Tibial nerve (tissue), 4 donors: ENCODE measurements around the gene RHOD.

Experiments
- CTCF ChIP-seq, 5 experiments: fragments of 200-600 bp in 3 of 5; fragments of 450-650 bp in 2 of 5; sonication (generic) in 3 of 5; IDR thresholded peaks; one replicate each; pipeline ENCODE4 v1.5.1; 2016 to 2019; ENCODE audit warnings: antibody characterized with exemption in 5 of 5, mild to moderate bottlenecking in 3 of 5, moderate library complexity in 2 of 5
- EP300 ChIP-seq, 2 donors: sonication (generic); formaldehyde crosslinking; IDR thresholded peaks; one replicate each; pipeline ENCODE4 v1.6.1; 2017; ENCODE audit warnings: antibody characterized with exemption in 2 of 2, mild to moderate bottlenecking in 1 of 2

- TF ChIP-seq CTCF (IDR thresholded peaks at IDR 0.05) (no peak), EP300 (IDR thresholded peaks at IDR 0.05) (no peak)
Observed at GRCh38 chr11:67027943-67028542, 28.6 kb upstream of the RHOD start.
